GM12878 (cell line): ENCODE measurements around the gene ZNF837. TPM values are rescaled to one million over a fixed set of nuclear protein-coding genes. Genes with fewer than 3 reads are reported as not detected.

Experiments
- ATAC-seq: fragments of 200-7000 bp; cut with Tn5 transposase; 3 replicates; pipeline ENCODE4 v1.9.1; 2020; ENCODE audit warnings: mild to moderate bottlenecking, moderate library complexity
- BruUV-seq: library from RNA; stranded (reverse); fragments of 400-500 nt; replicated peaks from 2 replicates; lab custom pipeline; 2021; lab: Mats Ljungman, UMichigan
- CTCF ChIA-PET: fragments of 300-600 bp; sonication (Branson Sonifier 250); formaldehyde crosslinking; extraction: SDS; loops from one replicate; lab custom pipeline; 2021; ENCODE audit warnings: inconsistent platforms; lab: Yijun Ruan, JAX
- POLR2A ChIA-PET: fragments of 350-600 bp; formaldehyde crosslinking; extraction: SDS; loops from one replicate; lab custom pipeline; 2021; ENCODE audit warnings: inconsistent platforms; lab: Charles Lee
- RAD21 ChIA-PET: fragments of 300-600 bp; sonication (Branson Sonifier 250); formaldehyde crosslinking; loops from one replicate; lab custom pipeline; 2023; ENCODE audit warnings: antibody characterized with exemption; ENCODE audit not compliant: unreplicated experiment; lab: Charles Lee
- SMC1A ChIA-PET: fragments of 300-600 bp; sonication (Branson Sonifier 250); formaldehyde crosslinking; loops from one replicate; lab custom pipeline; 2023; ENCODE audit not compliant: unreplicated experiment, uncharacterized antibody; lab: Charles Lee
- DNase-seq: peaks from one replicate; pipeline ENCODE4 v3.0.0-alpha.2; 2011; ENCODE audit warnings: low read depth, low spot score
- FAIRE-seq: peaks from 3 replicates; lab custom pipeline; 2011; peaks lifted over from hg19 to GRCh38; lab: Jason Lieb, UNC
- H2AFZ ChIP-seq: 2 replicates; pipeline ENCODE4 v1.6.0; 2011; ENCODE audit warnings: low read depth, low read length, control low read depth; ENCODE audit not compliant: control insufficient read depth
- H3K27ac ChIP-seq: 2 replicates; pipeline ENCODE4 v1.5.1; 2011; ENCODE audit warnings: control low read depth; ENCODE audit not compliant: control insufficient read depth, insufficient read depth
- H3K27me3 ChIP-seq, 2 experiments: replicated peaks in 1 of 2; 2 replicates each; pipeline versions ENCODE4 v1.6.0 to v1.6.1; 2011; ENCODE audit warnings: low read length in 1 of 2; ENCODE audit not compliant: control insufficient read depth in 2 of 2, insufficient read depth in 2 of 2
- H3K36me3 ChIP-seq, 2 experiments: 2 replicates each; pipeline ENCODE4 v1.5.1; 2011; ENCODE audit warnings: low read length in 1 of 2; ENCODE audit not compliant: control insufficient read depth in 2 of 2, insufficient read depth in 2 of 2
- H3K4me1 ChIP-seq: 2 replicates; pipeline ENCODE4 v1.6.1; 2011; ENCODE audit warnings: mild to moderate bottlenecking, low read length, moderate library complexity, mixed read lengths; ENCODE audit not compliant: control insufficient read depth, insufficient read depth
- H3K4me2 ChIP-seq: 2 replicates; pipeline ENCODE4 v1.6.0; 2011; ENCODE audit warnings: control low read depth; ENCODE audit not compliant: control insufficient read depth, insufficient read depth
- H3K4me3 ChIP-seq: fragments of 200-600 bp; sonication (generic); 2 replicates; pipeline ENCODE4 v1.5.1; 2016
- H3K79me2 ChIP-seq: 2 replicates; pipeline ENCODE4 v1.6.0; 2011; ENCODE audit warnings: low read length; ENCODE audit not compliant: control insufficient read depth, insufficient read depth
- H3K9ac ChIP-seq: 2 replicates; pipeline ENCODE4 v1.8.0; 2011; ENCODE audit warnings: low read length, control low read depth, mixed read lengths; ENCODE audit not compliant: control insufficient read depth, insufficient read depth
- H3K9me3 ChIP-seq: replicated peaks from 3 replicates; pipeline ENCODE4 v1.5.1; 2011; ENCODE audit warnings: mild to moderate bottlenecking, low read length; ENCODE audit not compliant: control insufficient read depth, insufficient read depth
- H4K20me1 ChIP-seq: 2 replicates; pipeline ENCODE4 v1.6.0; 2011; ENCODE audit not compliant: control insufficient read depth, insufficient read depth
- ATF7 ChIP-seq: fragments of 450-650 bp; IDR thresholded peaks from 2 replicates; pipeline ENCODE4 v1.6.1; 2016; ENCODE audit warnings: low read depth, mild to moderate bottlenecking
- BACH1 ChIP-seq: fragments of 450-650 bp; IDR thresholded peaks from 2 replicates; pipeline ENCODE4 v1.6.1; 2017; ENCODE audit warnings: mild to moderate bottlenecking, borderline replicate concordance
- CBFB ChIP-seq: IDR thresholded peaks from 2 replicates; pipeline ENCODE4 v1.6.1; 2016; ENCODE audit warnings: antibody characterized with exemption, low read depth
- CREM ChIP-seq: IDR thresholded peaks from 2 replicates; pipeline ENCODE4 v1.6.1; 2014; ENCODE audit warnings: antibody characterized with exemption, low read depth
- PAX5 ChIP-seq: IDR thresholded peaks from 2 replicates; pipeline ENCODE4 v1.6.1; 2011; ENCODE audit warnings: low read depth, low read length, borderline replicate concordance
- RCOR1 ChIP-seq: conservative IDR thresholded peaks from 2 replicates; pipeline ENCODE4 v1.6.1; 2012; ENCODE audit warnings: low read depth, low read length, improper control_type of control experiment
- SPI1 ChIP-seq: IDR thresholded peaks from 2 replicates; pipeline ENCODE4 v1.6.1; 2011; ENCODE audit warnings: low read depth, mild to moderate bottlenecking, low read length, moderate library complexity, borderline replicate concordance; ENCODE audit not compliant: insufficient read depth
- ZNF217 ChIP-seq: fragments of 450-650 bp; IDR thresholded peaks from 2 replicates; pipeline ENCODE4 v1.6.1; 2017; ENCODE audit warnings: antibody characterized with exemption, mild to moderate bottlenecking
- ZSCAN29 ChIP-seq: fragments of 450-650 bp; IDR thresholded peaks from 2 replicates; pipeline ENCODE4 v1.6.1; 2017; ENCODE audit warnings: mild to moderate bottlenecking, moderate library complexity
- WGBS: methylation state at CpG from one replicate; pipeline ENCODE4 v1.1.6; 2016; ENCODE audit warnings: low lambda C conversion rate; ENCODE audit not compliant: insufficient replicate concordance, insufficient coverage; ENCODE audit errors: missing lambda C conversion rate; 5-methylcytosine and 5-hydroxymethylcytosine counted together
- in situ Hi-C: fragments of 300-500 bp; cut with MboI; formaldehyde crosslinking; loops from 9 replicates; pipeline ENCODE4 v1.14.3; 2018; ENCODE audit warnings: mixed read lengths
- intact Hi-C: fragments of 100-400 bp; cut with micrococcal nuclease; formaldehyde crosslinking; loops from one replicate; pipeline ENCODE4 v1.14.2; 2022; ENCODE audit not compliant: unreplicated experiment
- polyA plus RNA-seq, 11 experiments: library from polyadenylated mRNA; depleted of rRNA in 4 of 11; unstranded in 6 of 11; stranded (reverse) in 5 of 11; fragments of >200 nt; fragmentation: Nextera tagmentation in 4 of 11; fragmentation: Illumina TruSeq in 1 of 11; extraction: Ambion mirVana in 4 of 11; extraction: Trizol in 1 of 11; gene quantifications; 1 replicate in 1 of 11; 2 replicates in 10 of 11; pipeline versions ENCODE4 v1.2.1 to v1.2.3, GENCODE V29; 2011 to 2016; ENCODE audit warnings: inconsistent platforms in 2 of 11, missing spikeins in 2 of 11, low read depth in 1 of 11
- total RNA-seq, 4 experiments: library from RNA; depleted of rRNA in 3 of 4; stranded (reverse); fragments of >200 nt in 3 of 4; fragmentation: Illumina TruSeq in 1 of 4; extraction: Trizol in 1 of 4; gene quantifications; 2 replicates each; pipeline versions ENCODE4 v1.2.1 to v1.2.3, GENCODE V29; 2013 to 2021
- TF ChIP-seq, protein P1 (sequence below): fragments of 450-650 bp; IDR thresholded peaks from 2 replicates; pipeline ENCODE4 v1.6.1; 2017; ENCODE audit warnings: antibody characterized with exemption, mild to moderate bottlenecking, moderate library complexity
- TF ChIP-seq, protein P2 (sequence below): fragments of 450-650 bp; formaldehyde crosslinking; IDR thresholded peaks from 2 replicates; pipeline ENCODE4 v1.5.0; 2022; ENCODE audit warnings: mild to moderate bottlenecking, missing genetic modification characterization
- TF ChIP-seq, protein P3 (sequence below): IDR thresholded peaks from 2 replicates; pipeline ENCODE4 v1.6.1; 2011; ENCODE audit warnings: low read depth, mild to moderate bottlenecking, low read length, moderate library complexity, borderline replicate concordance; ENCODE audit errors: extremely low read depth
- TF ChIP-seq, protein P4 (sequence below): fragments of 450-650 bp; IDR thresholded peaks from 2 replicates; pipeline ENCODE4 v1.6.1; 2016; ENCODE audit warnings: mild to moderate bottlenecking

Gene ZNF837
- total and polyA plus RNA-seq, 10 of the 15 experiments (the other 5 are each of a cell fraction or from before 2014, with no cell fraction given) = 0.07 to 2.9 (median 2.0) TPM; not detected in 2

DNA sequence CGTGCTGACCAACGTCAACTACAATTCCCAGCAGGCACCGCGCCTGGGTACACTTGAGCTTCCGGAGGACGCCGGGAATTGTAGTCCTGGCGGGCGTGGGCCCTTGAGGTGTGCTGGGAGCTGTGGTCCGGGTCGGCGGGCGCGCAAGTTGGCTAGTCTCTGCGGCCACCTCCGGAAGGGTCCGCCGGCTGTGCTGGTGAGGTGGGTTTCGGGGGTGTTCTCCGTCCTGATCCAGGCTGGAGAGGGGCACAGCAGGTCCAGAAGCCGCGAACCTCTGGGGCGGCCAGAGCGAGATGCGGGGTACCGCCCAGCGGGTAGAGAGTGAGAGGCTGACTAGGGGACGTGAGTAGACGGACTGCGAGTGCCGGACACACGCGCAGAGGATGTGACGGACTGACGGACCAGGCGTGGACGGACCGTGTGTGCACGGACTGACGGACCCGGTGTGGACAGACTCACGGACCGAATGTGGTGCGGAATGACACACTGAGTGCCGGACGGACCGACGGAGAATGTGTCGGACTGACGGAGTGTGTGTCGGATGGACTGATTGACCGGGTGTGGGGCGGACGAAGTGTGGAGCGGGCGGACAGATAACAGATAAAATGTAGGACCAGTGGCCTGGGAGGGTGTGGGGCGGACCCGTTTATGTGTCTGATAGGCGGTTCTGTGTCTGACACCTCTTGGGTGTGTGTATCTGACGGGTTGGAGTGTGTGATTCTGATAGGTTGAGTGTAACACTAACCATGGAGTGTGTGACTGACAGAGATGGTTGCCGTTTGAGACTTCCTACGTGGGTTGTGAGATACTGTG is 53.7 kb downstream of the ZNF837 start, which contains the start of gene ZSCAN22:
TSS of gene ZSCAN22 (plus strand) at position 81 of the 813 bp plus-strand sequence. CDS start 7,809 bp downstream, outside the sequence.
- Histone ChIP-seq H3K79me2 (peaks cover 21% of the 10 kb centered on the region), H3K36me3 (no peaks in the 10 kb centered on the region), H3K9me3 (no peaks in the 10 kb centered on the region), H3K9ac (peak within 1 kb of the TSS; percentile 74), H3K4me1 (peaks cover 5% of the 10 kb centered on the region), H3K4me3 (peak within 1 kb of the TSS; percentile 74), H4K20me1 (no peaks in the 10 kb centered on the region), H2AFZ (peak within 1 kb of the TSS; percentile 98), H3K27ac (peak within 1 kb of the TSS; percentile 79), H3K4me2 (peak within 1 kb of the TSS; percentile 70), H3K27me3 (no peaks in the 10 kb centered on the region)
- intact Hi-C loops (loop anchor here (1.0 to 5.0 kb wide), 5 partner anchors 22 to 190 kb away; partner anchors contain the start of genes ERVK3-1, ZBTB45, ZNF324 and ZNF497), in situ Hi-C loops (no loop called here)
- FAIRE-seq = peak; percentile 80
- peak; percentile 68 for DNase-seq
- WGBS = under 1% methylated on average over 59 of the region's 62 CpGs
- POLR2A ChIA-PET = interaction anchor here (0.7 to 1.7 kb wide), 6 partner anchors 11 to 54 kb away, joined by 3 to 10 read pairs (median 4); partner anchors contain the start of genes ERVK3-1 and ZNF497
- TSS peak; percentile 81 for BruUV-seq
- RAD21 ChIA-PET = interaction anchor here (0.6 to 1.7 kb wide), 7 partner anchors 20 to 194 kb away, joined by 3 to 7 read pairs (median 5); partner anchors contain the start of genes ZBTB45, ZNF497, ZNF584 and ZNF837
- SMC1A ChIA-PET = interaction anchor here (0.9 to 1.2 kb wide), 3 partner anchors 20 to 37 kb away, joined by 3 to 5 read pairs (median 4); partner anchors contain the start of gene ZNF497
- peak; percentile 95 for ATAC-seq
- CTCF ChIA-PET = interaction anchor here (0.7 to 1.4 kb wide), 5 partner anchors 20 to 862 kb away, joined by 3 to 7 read pairs (median 3); partner anchors contain the start of genes ZBTB45 and ZNF544
- TF ChIP-seq BACH1 = no peak; the same call in 1 of the 2 replicates
- no peak for TF ChIP-seq PAX5
- TF ChIP-seq ATF7 = peak; percentile 37; the same call in 1 of the 2 replicates
- 0 out of 2 replicates have a peak, but pooled peaks have one; percentile 33 for TF ChIP-seq ZSCAN29
- TF ChIP-seq RCOR1 = no peak
- TF ChIP-seq ZNF217 = 0 out of 2 replicates have a peak, but pooled peaks have one; percentile 15
- TF ChIP-seq, protein P1, sequence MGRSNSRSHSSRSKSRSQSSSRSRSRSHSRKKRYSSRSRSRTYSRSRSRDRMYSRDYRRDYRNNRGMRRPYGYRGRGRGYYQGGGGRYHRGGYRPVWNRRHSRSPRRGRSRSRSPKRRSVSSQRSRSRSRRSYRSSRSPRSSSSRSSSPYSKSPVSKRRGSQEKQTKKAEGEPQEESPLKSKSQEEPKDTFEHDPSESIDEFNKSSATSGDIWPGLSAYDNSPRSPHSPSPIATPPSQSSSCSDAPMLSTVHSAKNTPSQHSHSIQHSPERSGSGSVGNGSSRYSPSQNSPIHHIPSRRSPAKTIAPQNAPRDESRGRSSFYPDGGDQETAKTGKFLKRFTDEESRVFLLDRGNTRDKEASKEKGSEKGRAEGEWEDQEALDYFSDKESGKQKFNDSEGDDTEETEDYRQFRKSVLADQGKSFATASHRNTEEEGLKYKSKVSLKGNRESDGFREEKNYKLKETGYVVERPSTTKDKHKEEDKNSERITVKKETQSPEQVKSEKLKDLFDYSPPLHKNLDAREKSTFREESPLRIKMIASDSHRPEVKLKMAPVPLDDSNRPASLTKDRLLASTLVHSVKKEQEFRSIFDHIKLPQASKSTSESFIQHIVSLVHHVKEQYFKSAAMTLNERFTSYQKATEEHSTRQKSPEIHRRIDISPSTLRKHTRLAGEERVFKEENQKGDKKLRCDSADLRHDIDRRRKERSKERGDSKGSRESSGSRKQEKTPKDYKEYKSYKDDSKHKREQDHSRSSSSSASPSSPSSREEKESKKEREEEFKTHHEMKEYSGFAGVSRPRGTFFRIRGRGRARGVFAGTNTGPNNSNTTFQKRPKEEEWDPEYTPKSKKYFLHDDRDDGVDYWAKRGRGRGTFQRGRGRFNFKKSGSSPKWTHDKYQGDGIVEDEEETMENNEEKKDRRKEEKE = no peak
- TF ChIP-seq SPI1 = no peak
- TF ChIP-seq, protein P2, sequence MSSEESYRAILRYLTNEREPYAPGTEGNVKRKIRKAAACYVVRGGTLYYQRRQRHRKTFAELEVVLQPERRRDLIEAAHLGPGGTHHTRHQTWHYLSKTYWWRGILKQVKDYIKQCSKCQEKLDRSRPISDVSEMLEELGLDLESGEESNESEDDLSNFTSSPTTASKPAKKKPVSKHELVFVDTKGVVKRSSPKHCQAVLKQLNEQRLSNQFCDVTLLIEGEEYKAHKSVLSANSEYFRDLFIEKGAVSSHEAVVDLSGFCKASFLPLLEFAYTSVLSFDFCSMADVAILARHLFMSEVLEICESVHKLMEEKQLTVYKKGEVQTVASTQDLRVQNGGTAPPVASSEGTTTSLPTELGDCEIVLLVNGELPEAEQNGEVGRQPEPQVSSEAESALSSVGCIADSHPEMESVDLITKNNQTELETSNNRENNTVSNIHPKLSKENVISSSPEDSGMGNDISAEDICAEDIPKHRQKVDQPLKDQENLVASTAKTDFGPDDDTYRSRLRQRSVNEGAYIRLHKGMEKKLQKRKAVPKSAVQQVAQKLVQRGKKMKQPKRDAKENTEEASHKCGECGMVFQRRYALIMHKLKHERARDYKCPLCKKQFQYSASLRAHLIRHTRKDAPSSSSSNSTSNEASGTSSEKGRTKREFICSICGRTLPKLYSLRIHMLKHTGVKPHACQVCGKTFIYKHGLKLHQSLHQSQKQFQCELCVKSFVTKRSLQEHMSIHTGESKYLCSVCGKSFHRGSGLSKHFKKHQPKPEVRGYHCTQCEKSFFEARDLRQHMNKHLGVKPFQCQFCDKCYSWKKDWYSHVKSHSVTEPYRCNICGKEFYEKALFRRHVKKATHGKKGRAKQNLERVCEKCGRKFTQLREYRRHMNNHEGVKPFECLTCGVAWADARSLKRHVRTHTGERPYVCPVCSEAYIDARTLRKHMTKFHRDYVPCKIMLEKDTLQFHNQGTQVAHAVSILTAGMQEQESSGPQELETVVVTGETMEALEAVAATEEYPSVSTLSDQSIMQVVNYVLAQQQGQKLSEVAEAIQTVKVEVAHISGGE (CRISPR knock-in tag) = peak; percentile 89
- TF ChIP-seq, protein P3, sequence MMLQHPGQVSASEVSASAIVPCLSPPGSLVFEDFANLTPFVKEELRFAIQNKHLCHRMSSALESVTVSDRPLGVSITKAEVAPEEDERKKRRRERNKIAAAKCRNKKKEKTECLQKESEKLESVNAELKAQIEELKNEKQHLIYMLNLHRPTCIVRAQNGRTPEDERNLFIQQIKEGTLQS = peak; percentile 41; the same call in 1 of the 2 replicates
- TF ChIP-seq CREM = peak; percentile 98
- TF ChIP-seq, protein P4, sequence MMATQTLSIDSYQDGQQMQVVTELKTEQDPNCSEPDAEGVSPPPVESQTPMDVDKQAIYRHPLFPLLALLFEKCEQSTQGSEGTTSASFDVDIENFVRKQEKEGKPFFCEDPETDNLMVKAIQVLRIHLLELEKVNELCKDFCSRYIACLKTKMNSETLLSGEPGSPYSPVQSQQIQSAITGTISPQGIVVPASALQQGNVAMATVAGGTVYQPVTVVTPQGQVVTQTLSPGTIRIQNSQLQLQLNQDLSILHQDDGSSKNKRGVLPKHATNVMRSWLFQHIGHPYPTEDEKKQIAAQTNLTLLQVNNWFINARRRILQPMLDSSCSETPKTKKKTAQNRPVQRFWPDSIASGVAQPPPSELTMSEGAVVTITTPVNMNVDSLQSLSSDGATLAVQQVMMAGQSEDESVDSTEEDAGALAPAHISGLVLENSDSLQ = peak; percentile 95
- peak; percentile 68; the same call in 1 of the 2 replicates for TF ChIP-seq CBFB
